Pancreas (tissue), 10 donors: ENCODE data around the gene KIF18A. TPM values are rescaled to one million over a fixed set of nuclear protein-coding genes. Genes with fewer than 3 reads are reported as not detected.

Source experiments
- ATAC-seq, 4 donors: fragments of 200-7000 bp; cut with Tn5 transposase; one replicate each; pipeline versions ENCODE4 v1.8.0 to v1.9.1; 2020; ENCODE audit warnings: mild to moderate bottlenecking in 4 of 4, moderate library complexity in 4 of 4
- DNase-seq, 6 donors: peaks; one replicate each; pipeline ENCODE4 v3.0.0-alpha.2; 2020
- FAIRE-seq: peaks from 2 replicates; lab custom pipeline; 2012; peaks lifted over from hg19 to GRCh38; lab: Jason Lieb, UNC
- H3K27ac ChIP-seq, 4 donors: fragments of 200-600 bp; sonication (generic); 1 replicate in 3 of 4; 2 replicates in 1 of 4; pipeline versions ENCODE4 v1.5.0 to v1.8.0; 2020
- H3K27me3 ChIP-seq, 4 donors: fragments of 200-600 bp; one replicate each; pipeline ENCODE4 v1.8.0; 2021
- H3K36me3 ChIP-seq, 3 donors: fragments of 200-600 bp; sonication (generic) in 1 of 3; one replicate each; pipeline versions ENCODE4 v1.5.0 to v1.8.0; 2020 to 2021
- H3K4me1 ChIP-seq, 3 donors: fragments of 200-600 bp; one replicate each; pipeline ENCODE4 v1.8.0; 2021
- H3K4me3 ChIP-seq, 4 donors: fragments of 200-600 bp; sonication (generic) in 2 of 4; one replicate each; pipeline versions ENCODE4 v1.5.0 to v1.8.0; 2020 to 2021
- H3K9me3 ChIP-seq, 4 donors: fragments of 200-600 bp; one replicate each; pipeline ENCODE4 v1.8.0; 2021
- CTCF ChIP-seq, 4 donors: fragments of 200-600 bp; sonication (generic) in 3 of 4; IDR thresholded peaks; one replicate each; pipeline versions ENCODE4 v1.5.0 to v1.8.0; 2021; ENCODE audit warnings: antibody characterized with exemption in 4 of 4
- WGBS, 2 donors: extraction: QIAGEN DNeasy Blood & Tissue Kit; methylation state at CpG; one replicate each; pipeline ENCODE4 v1.1.7; 2013; 5-methylcytosine and 5-hydroxymethylcytosine counted together
- intact Hi-C, 3 donors: fragments of 100-400 bp; cut with DNase I; formaldehyde crosslinking; loops; one replicate each; pipeline versions ENCODE4 v1.11.1 to v1.14.2; 2022
- polyA plus RNA-seq, 2 donors: library from polyadenylated mRNA; stranded (reverse); fragments of 200-250 nt; gene quantifications; one replicate each; pipeline ENCODE4 v1.2.3, GENCODE V29; 2013
- total RNA-seq, 6 donors: library from RNA; stranded (reverse); fragmentation: NEBNext Ultra II Directional in 4 of 6; extraction: Animal tissue kit (Norgen Biotek cat#: 25700) in 4 of 6; gene quantifications; one replicate each; pipeline versions ENCODE4 v1.2.1 to v1.2.4, GENCODE V29; 2021 to 2023
- donor health status: healthy with polysubstance abuse.
- donor health status: DM: no; HTN: no; CAD: no; lungs with moderate emphysema.
- donor health status: DM: no; HTN: no; CAD: no.
- donor health status: control.
- donor health status: control.
- donor health status: Bipolar disorder and iron deficiency.
- donor health status: DM: yes; HTN: yes; CAD: no.
- donor health status: DM: no; HTN: no; CAD: no.
- donor health status: DM: no; HTN: no; CAD: no.
- donor health status: DM: yes; HTN: yes; CAD: no.

Gene KIF18A
- total and polyA plus RNA-seq, 8 donors, result 0.04 to 1.1 (median 0.29) TPM; not detected in 1

- DNase-seq, result no peak
- no peaks in the 10 kb centered on the region for H3K36me3 ChIP-seq
- 69% methylated on average over 5 of the region's 5 CpGs for WGBS, 2 donors
- no peak for ATAC-seq
- intact Hi-C loops, result no loop called here
- no peaks in the 10 kb centered on the region for H3K4me1 ChIP-seq
- no peak for TF ChIP-seq CTCF (IDR thresholded peaks at IDR 0.05)
- H3K4me3 ChIP-seq, result no peak overlapping the region
- H3K27ac ChIP-seq, result no peak overlapping the region
- no peaks in the 10 kb centered on the region for H3K27me3 ChIP-seq
- no peak for FAIRE-seq
- no peaks in the 10 kb centered on the region for H3K9me3 ChIP-seq
Observed at GRCh38 chr11:28049338-28050216, 58.4 kb downstream of the KIF18A start.

- intact Hi-C loops, result no loop called here
- ATAC-seq (no peak), DNase-seq (no peak), FAIRE-seq (no peak)
- no peak for TF ChIP-seq CTCF (IDR thresholded peaks at IDR 0.05)
- no peaks in the 10 kb centered on the region for H3K9me3 ChIP-seq
- no peak overlapping the region for H3K27ac ChIP-seq
- H3K36me3 ChIP-seq, result no peaks in the 10 kb centered on the region
- H3K27me3 ChIP-seq, result no peaks in the 10 kb centered on the region
- H3K4me3 ChIP-seq, result no peak overlapping the region
- H3K4me1 ChIP-seq, result no peaks in the 10 kb centered on the region
Observed at GRCh38 chr11:28048812-28049211, 59.1 kb downstream of the KIF18A start.

GRCh38 chr11:28043930-28044709, 63.8 kb downstream of the KIF18A start:
- no peaks in the 10 kb centered on the region for H3K36me3 ChIP-seq
- 67 to 71% methylated on average over 3 of the region's 3 CpGs for WGBS, 2 donors
- ATAC-seq, result no peak
- no peaks in the 10 kb centered on the region for H3K27me3 ChIP-seq
- no peaks in the 10 kb centered on the region for H3K9me3 ChIP-seq
- H3K4me1 ChIP-seq, result no peaks in the 10 kb centered on the region
- DNase-seq, result no peak
- H3K27ac ChIP-seq, result no peak overlapping the region
- intact Hi-C loops, result no loop called here
- no peak for FAIRE-seq
- H3K4me3 ChIP-seq, result no peak overlapping the region
- TF ChIP-seq CTCF (IDR thresholded peaks at IDR 0.05), result no peak

GRCh38 chr11:28040384-28040783, 67.6 kb downstream of the KIF18A start:
- TF ChIP-seq CTCF (IDR thresholded peaks at IDR 0.05), result no peak

More at GRCh38 chr11:28040384-28040783, 67.6 kb downstream of the KIF18A start:
- Histone ChIP-seq H3K27me3 (no peaks in the 10 kb centered on the region), H3K27ac (no peak overlapping the region), H3K4me3 (no peak overlapping the region), H3K9me3 (no peaks in the 10 kb centered on the region), H3K4me1 (no peaks in the 10 kb centered on the region), H3K36me3 (no peaks in the 10 kb centered on the region)
- ATAC-seq (no peak), FAIRE-seq (no peak), DNase-seq (no peak)
- intact Hi-C loops, result no loop called here
- 88 to 91% methylated on average over 2 of the region's 2 CpGs for WGBS, 2 donors
